ENCODE data around the gene STX11. TPM values are rescaled to one million over a fixed set of nuclear protein-coding genes. Genes with fewer than 3 reads are reported as not detected.

Gene STX11
- total and polyA plus RNA-seq, 2 of the 13 experiments (the other 11 are each of a cell fraction or from before 2014, with no cell fraction given) = 0.03 TPM; not detected in 1

GRCh38 chr6:144145541-144145940 lies 4.8 kb upstream of the STX11 start (continued):
- TF ChIP-seq RARA (CRISPR knock-in tag; IDR thresholded peaks at IDR 0.05) (no peak), ZNF558 (CRISPR knock-in tag; IDR thresholded peaks at IDR 0.05; ENCODE audit: borderline replicate concordance) (no peak), MNT (IDR thresholded peaks at IDR 0.05) (no peak), ATF7-NPFF (CRISPR knock-in tag; IDR thresholded peaks at IDR 0.05; ENCODE audit: low read depth) (no peak), ZNF142 (CRISPR knock-in tag; IDR thresholded peaks at IDR 0.05) (no peak), CCDC6 (CRISPR knock-in tag; IDR thresholded peaks at IDR 0.05) (no peak)

Measured in HepG2 (cell line).